ENCODE data around the gene SMTNL2.

Gene SMTNL2

GRCh38 chr17:4584101-4584916 is at the start of gene SMTNL2:
Gene SMTNL2, plus strand, starts transcription at chr17:4584529. Its CDS starts 77 bp downstream, at chr17:4584606.
- DNase-seq (ENCODE audit: low read depth), result no peak

GRCh38 chr17:4534928-4535666 is 49.2 kb upstream of the SMTNL2 start:
- no peak for DNase-seq (ENCODE audit: low read depth)

DNA sequence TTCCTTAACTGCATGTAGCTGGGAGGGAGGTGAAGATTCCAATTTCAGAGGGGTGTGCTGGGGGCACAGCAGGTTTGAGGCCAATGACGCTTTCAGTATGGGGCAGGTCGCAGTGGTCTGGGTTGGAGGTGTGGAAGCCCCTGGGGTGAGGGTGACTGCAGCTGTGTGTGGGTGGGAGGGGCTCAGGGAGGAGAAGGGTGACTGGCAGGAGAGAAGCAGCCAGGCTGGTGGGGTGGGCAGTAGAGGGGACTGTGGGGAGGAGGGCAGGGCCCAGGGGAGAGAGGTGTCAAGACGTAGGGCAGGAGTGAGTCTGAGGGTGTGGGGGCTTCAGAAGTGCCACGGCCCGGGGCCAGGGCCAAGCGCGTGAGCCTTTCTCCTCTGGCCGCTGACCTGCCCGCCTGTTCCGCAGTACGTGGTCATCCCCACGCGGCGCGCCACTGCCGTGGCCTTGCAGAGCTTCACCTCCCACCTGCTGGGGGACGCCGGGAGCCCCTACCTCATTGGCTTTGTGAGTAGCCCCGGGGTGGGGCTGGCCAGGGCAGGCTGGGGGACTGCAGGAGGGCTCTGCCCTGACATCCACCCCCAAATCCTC is 48.6 kb upstream of the SMTNL2 start:
- no peak for DNase-seq (ENCODE audit: low read depth)

- DNase-seq (ENCODE audit: low read depth), result no peak
Measured at GRCh38 chr17:4536259-4536741, 48.0 kb upstream of the SMTNL2 start.

- no peak for DNase-seq (ENCODE audit: low read depth)
Measured at GRCh38 chr17:4536742-4537411, 47.5 kb upstream of the SMTNL2 start.

GRCh38 chr17:4537451-4538235 is 46.7 kb upstream of the SMTNL2 start:
- DNase-seq (ENCODE audit: low read depth), result no peak

DNA sequence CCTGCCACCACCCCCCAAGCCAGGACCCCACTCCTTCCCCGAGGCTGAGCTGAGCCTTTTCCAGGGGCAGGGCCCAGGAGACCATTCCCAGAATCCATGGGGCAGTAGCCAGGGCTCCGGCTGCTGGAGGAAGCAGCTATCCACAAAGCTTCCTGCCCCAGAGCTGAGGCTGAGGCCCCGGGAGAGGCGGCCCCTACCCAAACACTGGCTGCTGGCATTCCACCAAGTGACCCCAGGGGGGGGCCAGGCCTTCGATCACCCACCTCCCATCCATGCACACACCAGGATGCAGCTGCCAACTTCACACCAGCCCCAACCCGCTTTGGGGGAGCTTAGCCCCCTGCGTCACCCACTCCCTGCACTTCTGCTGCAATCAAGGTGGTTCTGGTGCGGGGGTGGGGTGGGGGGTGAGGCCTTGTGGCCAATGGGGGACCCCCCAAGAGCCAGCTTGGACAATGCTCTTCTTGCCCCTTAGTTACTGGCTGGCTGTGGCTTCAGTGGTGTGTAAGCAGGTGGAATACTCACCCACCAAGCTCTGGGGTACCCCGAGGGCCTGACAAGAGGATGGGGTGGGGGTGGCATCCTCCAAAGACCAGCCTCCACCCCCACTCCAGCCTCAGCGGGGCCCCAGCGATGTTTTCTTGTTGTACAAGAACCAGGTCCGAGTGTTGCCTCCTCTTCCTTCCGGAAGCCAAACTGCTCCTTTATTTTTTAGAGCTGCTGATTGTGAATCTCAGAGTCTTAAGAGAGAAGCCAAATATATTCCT is 45.9 kb upstream of the SMTNL2 start:
- DNase-seq (ENCODE audit: low read depth), result no peak

- no peak for DNase-seq (ENCODE audit: low read depth)
Measured at GRCh38 chr17:4539025-4539424, 45.3 kb upstream of the SMTNL2 start.

DNA sequence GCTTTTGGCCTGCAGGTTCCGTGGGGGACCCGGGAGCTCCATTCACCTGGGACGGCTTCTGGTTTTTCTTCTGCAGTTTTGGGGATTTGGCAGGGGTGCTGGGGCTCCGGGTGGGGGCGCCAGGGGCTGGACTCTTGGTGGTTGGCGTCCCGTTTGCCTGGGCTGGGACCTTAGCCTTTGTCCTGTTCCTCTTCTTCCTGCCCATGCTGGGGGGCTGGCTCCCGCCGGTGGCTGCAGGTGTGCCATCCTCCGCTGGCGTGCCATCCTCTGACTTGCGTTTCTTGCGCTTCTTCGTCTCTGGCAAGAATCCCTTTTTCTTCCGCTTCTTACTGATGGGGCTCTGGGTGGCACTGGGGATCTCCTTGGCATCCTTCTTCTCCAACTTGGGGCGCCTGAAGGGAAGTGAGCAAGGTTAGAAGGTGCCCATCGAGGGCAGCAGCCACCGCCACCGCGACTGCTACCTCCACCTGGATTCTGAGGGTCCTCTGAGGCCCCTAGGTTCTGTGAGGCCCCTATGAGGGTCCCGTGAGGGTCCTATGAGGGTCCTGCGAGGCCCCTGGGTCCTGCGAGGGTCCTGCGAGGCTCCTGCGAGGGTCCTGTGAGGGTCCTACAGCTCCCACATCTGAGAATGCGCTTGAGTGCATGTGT is 44.6 kb upstream of the SMTNL2 start:
- DNase-seq (ENCODE audit: low read depth), result no peak

DNA sequence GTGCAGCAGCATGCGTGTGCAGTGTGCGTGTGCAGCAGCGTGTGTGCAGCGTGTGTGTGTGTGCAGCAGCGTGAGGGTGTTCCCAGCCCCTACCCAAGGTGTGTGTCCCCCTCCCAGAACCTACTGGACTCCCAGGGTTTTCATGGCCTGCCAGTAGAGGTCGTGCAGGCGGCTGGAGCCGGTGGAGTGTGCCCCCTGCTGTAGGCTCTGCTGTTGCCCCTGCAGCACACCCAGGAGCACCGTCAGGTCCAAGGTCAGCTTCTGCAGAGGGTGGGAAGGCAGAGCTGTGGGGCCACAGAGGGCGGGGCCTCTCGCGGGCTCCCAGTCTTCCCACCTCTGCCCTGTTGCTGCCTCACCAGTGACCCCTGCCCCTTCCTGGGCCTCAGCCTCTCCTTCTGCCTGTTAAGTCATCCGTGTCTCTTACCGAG is 44.1 kb upstream of the SMTNL2 start:
- DNase-seq (ENCODE audit: low read depth), result no peak

- no peak for DNase-seq (ENCODE audit: low read depth)
Measured at GRCh38 chr17:4540687-4541327, 43.5 kb upstream of the SMTNL2 start.

- no peak for DNase-seq (ENCODE audit: low read depth)
Measured at GRCh38 chr17:4541328-4542002, 42.9 kb upstream of the SMTNL2 start.

- DNase-seq (ENCODE audit: low read depth), result no peak
Measured at GRCh38 chr17:4542003-4542725, 42.2 kb upstream of the SMTNL2 start.

DNA sequence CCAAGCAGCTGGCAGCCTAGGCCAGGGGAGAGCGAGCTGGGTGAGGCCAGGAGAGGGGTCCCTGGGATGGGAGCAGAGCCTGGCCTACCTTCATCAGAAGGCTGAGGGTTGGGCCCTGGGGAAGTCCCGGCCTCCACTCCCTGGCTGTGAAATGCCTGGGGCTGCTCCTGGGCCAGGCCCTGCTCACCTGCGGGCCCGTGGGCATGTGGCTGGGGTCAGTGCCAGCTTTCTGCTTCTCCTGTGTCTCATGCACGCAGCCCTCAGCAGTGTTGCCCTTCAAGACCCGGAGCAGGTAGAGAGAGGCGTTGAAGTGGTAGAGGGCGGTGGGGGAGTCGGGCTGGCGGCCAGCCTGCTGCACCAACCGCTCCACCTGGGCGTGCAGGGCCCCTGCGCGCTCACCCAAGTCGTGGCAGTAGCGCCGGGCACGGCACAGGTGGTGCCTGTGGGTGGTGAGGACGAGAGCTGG is 41.6 kb upstream of the SMTNL2 start:
- DNase-seq (ENCODE audit: low read depth), result no peak

DNA sequence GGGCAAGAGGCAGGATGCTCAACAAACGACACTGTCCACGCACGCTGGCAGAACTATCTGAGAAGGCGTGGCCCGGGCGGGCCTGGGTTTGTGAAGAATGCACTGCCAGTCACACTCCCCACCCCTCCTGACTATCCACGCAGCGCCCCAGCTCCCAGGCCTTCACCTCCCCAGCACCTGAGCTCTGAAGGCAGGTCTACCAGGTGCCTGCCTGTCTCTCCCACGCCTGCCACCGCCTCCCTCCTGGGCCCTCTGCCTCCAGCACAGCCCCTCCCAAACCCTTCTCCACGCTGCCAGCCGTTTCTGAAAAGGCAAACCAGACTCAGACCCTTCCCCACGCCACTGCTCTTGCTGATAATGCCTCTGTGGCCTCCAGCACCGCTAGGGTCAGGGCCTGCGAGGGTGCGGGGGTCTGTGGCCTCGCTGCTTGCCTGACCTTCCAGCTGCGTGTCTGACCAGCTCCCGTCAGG is 40.7 kb upstream of the SMTNL2 start:
- no peak for DNase-seq (ENCODE audit: low read depth)

- DNase-seq (ENCODE audit: low read depth), result no peak
Measured at GRCh38 chr17:4544135-4544950, 40.0 kb upstream of the SMTNL2 start.

DNA sequence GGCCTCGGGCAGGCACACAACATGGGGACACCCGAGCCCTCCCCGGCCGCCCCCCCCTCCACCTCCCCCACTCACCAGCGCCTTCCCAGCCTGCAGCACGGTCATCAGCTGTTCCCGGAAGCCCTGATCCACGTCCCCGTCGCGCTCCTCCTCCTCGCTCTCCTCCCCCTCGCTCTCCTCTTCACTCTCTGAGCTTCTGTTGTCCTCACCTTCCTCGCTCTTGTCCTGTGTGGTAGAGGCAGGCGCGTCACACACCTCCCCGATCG is 39.4 kb upstream of the SMTNL2 start:
- DNase-seq (ENCODE audit: low read depth), result no peak

Data from GM04503 (cell line).